ENCODE measurements around the gene IL6. TPM values are rescaled to one million over a fixed set of nuclear protein-coding genes. Genes with fewer than 3 reads are reported as not detected.
A peak's percentile ranks its signal among the peaks of the same experiment; 100 is the strongest.

Gene IL6
- total and polyA plus RNA-seq, 9 of the 15 experiments (the other 6 are each of a cell fraction or from before 2014, with no cell fraction given) = 0.76 to 2.9 (median 1.5) TPM

GRCh38 chr7:22681852-22682657 lies 44.9 kb upstream of the IL6 start (continued):
- TF ChIP-seq CREB3 (tag; conservative IDR thresholded peaks at IDR 0.05; ENCODE audit: low read depth) (0 out of 2 replicates have a peak, but pooled peaks have one; percentile 43), CHD2 (IDR thresholded peaks at IDR 0.05; ENCODE audit: low read depth, low read length) (no peak), MED1 (CRISPR knock-in tag; IDR thresholded peaks at IDR 0.05; ENCODE audit: borderline replicate concordance) (no peak), GABPA (tag; conservative IDR thresholded peaks at IDR 0.05; ENCODE audit: low read depth) (peak; percentile 40; the same call in 1 of the 2 replicates), ZNF75A (CRISPR knock-in tag; IDR thresholded peaks at IDR 0.05) (no peak), ATF1 (CRISPR knock-in tag; IDR thresholded peaks at IDR 0.05) (no peak), ATF1 (tag; IDR thresholded peaks at IDR 0.05) (peak; percentile 52; the same call in 1 of the 2 replicates), THRA (IDR thresholded peaks at IDR 0.05) (peak; percentile 62), POLR2AphosphoS2 (IDR thresholded peaks at IDR 0.05; ENCODE audit: low read length) (no peak), FOXA3 (CRISPR knock-in tag; conservative IDR thresholded peaks at IDR 0.05 in 1 of 2, IDR thresholded peaks at IDR 0.05 in 1 of 2) (peak in 1 of 2 experiments; percentile 11; a peak in 1 of 4 replicates), SMARCA5 (IDR thresholded peaks at IDR 0.05) (peak; percentile 68; the same call in 1 of the 2 replicates), MEIS2 (IDR thresholded peaks at IDR 0.05; ENCODE audit: partially characterized antibody) (peak; percentile 10), ZNF584 (CRISPR knock-in tag; IDR thresholded peaks at IDR 0.05; ENCODE audit: low read depth) (peak; percentile 93), LARP7 (IDR thresholded peaks at IDR 0.05) (peak; percentile 78; the same call in 1 of the 2 replicates), REST (IDR thresholded peaks at IDR 0.05; ENCODE audit: borderline replicate concordance) (no peak; the same call in 1 of the 2 replicates), REST (CRISPR knock-in tag; IDR thresholded peaks at IDR 0.05; ENCODE audit: low read depth) (no peak), ZNF589 (CRISPR knock-in tag; IDR thresholded peaks at IDR 0.05; ENCODE audit: low read depth) (peak; percentile 74)
